WTC11 (cell line): Measurements from ENCODE around the gene SDK2. TPM values are rescaled to one million over a fixed set of nuclear protein-coding genes. Genes with fewer than 3 reads are reported as not detected.
A peak's percentile ranks its signal among the peaks of the same experiment; 100 is the strongest.

Source experiments
- ATAC-seq: fragments of 200-7000 bp; cut with Tn5 transposase; 2 replicates; pipeline ENCODE4 v1.10.0; 2021; ENCODE audit warnings: mild to moderate bottlenecking, moderate library complexity
- CTCF ChIA-PET: fragments of 300-600 bp; sonication (Branson Sonifier 250); formaldehyde crosslinking; loops from one replicate; lab custom pipeline; 2021; ENCODE audit warnings: antibody characterized with exemption; lab: Charles Lee
- POLR2A ChIA-PET: fragments of 350-600 bp; sonication (Branson Sonifier 250); formaldehyde crosslinking; loops from one replicate; lab custom pipeline; 2021; ENCODE audit warnings: antibody characterized with exemption; lab: Charles Lee
- DNase-seq: peaks from one replicate; pipeline ENCODE4 v3.0.0; 2021; ENCODE audit warnings: low spot score
- H3K27ac Mint-ChIP-seq: 2 replicates; pipeline ENCODE4 v1.8.0; 2021; ENCODE audit warnings: mixed read lengths
- H3K27me3 Mint-ChIP-seq: 2 replicates; pipeline ENCODE4 v1.8.0; 2021; ENCODE audit warnings: low read depth, mild to moderate bottlenecking, moderate library complexity, mixed read lengths
- H3K36me3 Mint-ChIP-seq: 2 replicates; pipeline ENCODE4 v1.8.0; 2021; ENCODE audit warnings: mixed read lengths
- H3K4me1 Mint-ChIP-seq: 2 replicates; pipeline ENCODE4 v1.8.0; 2022; ENCODE audit warnings: mixed read lengths
- H3K4me3 Mint-ChIP-seq: 2 replicates; pipeline ENCODE4 v1.8.0; 2021; ENCODE audit warnings: mild to moderate bottlenecking, moderate library complexity, mixed read lengths
- H3K9me3 Mint-ChIP-seq: 2 replicates; pipeline ENCODE4 v1.8.0; 2021; ENCODE audit warnings: mixed read lengths
- ATF1 ChIP-seq: sonication (generic); formaldehyde crosslinking; IDR thresholded peaks from 2 replicates; pipeline ENCODE4 v1.8.1; 2023; ENCODE audit warnings: mild to moderate bottlenecking, moderate library complexity, missing genetic modification reagents
- CBFB ChIP-seq: sonication (generic); formaldehyde crosslinking; IDR thresholded peaks from 2 replicates; pipeline ENCODE4 v1.8.1; 2022; ENCODE audit warnings: mild to moderate bottlenecking, low read depth, missing genetic modification reagents
- CREB1 ChIP-seq: sonication (generic); formaldehyde crosslinking; IDR thresholded peaks from 2 replicates; pipeline ENCODE4 v1.8.0; 2023; ENCODE audit warnings: mild to moderate bottlenecking, missing genetic modification reagents
- ETV6 ChIP-seq: sonication (generic); formaldehyde crosslinking; IDR thresholded peaks from 2 replicates; pipeline ENCODE4 v1.8.1; 2022; ENCODE audit warnings: mild to moderate bottlenecking, missing genetic modification reagents
- FOXK1 ChIP-seq: sonication (generic); formaldehyde crosslinking; IDR thresholded peaks from 2 replicates; pipeline ENCODE4 v1.8.0; 2022; ENCODE audit warnings: mild to moderate bottlenecking, moderate library complexity, missing genetic modification reagents
- FOXP1 ChIP-seq: sonication (generic); formaldehyde crosslinking; IDR thresholded peaks from 2 replicates; pipeline ENCODE4 v1.8.0; 2022; ENCODE audit warnings: missing genetic modification reagents, mild to moderate bottlenecking, moderate library complexity, borderline replicate concordance
- FOXP4 ChIP-seq: sonication (generic); formaldehyde crosslinking; IDR thresholded peaks from 2 replicates; pipeline ENCODE4 v1.8.0; 2022; ENCODE audit warnings: mild to moderate bottlenecking, missing genetic modification reagents
- IRF2 ChIP-seq: sonication (generic); formaldehyde crosslinking; IDR thresholded peaks from 2 replicates; pipeline ENCODE4 v1.8.0; 2022; ENCODE audit warnings: low read depth, missing genetic modification reagents, borderline replicate concordance
- MAX ChIP-seq: sonication (generic); formaldehyde crosslinking; IDR thresholded peaks from 2 replicates; pipeline ENCODE4 v1.8.0; 2022; ENCODE audit warnings: mild to moderate bottlenecking, missing genetic modification reagents
- PRRX2 ChIP-seq: fragments of 250-450 bp; sonication (Bioruptor Pico); IDR thresholded peaks from 2 replicates; pipeline ENCODE4 v1.8.0; 2021; ENCODE audit warnings: mild to moderate bottlenecking
- RORB ChIP-seq: fragments of 250-450 bp; sonication (Bioruptor Pico); IDR thresholded peaks from 2 replicates; pipeline ENCODE4 v1.9.0; 2021; ENCODE audit warnings: mild to moderate bottlenecking
- SMAD3 ChIP-seq: sonication (generic); formaldehyde crosslinking; IDR thresholded peaks from 2 replicates; pipeline ENCODE4 v1.8.0; 2022; ENCODE audit warnings: missing genetic modification reagents, mild to moderate bottlenecking, borderline replicate concordance
- SP1 ChIP-seq: sonication (generic); formaldehyde crosslinking; conservative IDR thresholded peaks from 2 replicates; pipeline ENCODE4 v1.8.1; 2022; ENCODE audit warnings: missing genetic modification reagents
- TEAD1 ChIP-seq: sonication (generic); formaldehyde crosslinking; IDR thresholded peaks from 2 replicates; pipeline ENCODE4 v1.8.0; 2022; ENCODE audit warnings: mild to moderate bottlenecking, missing genetic modification reagents
- TEAD4 ChIP-seq: sonication (generic); formaldehyde crosslinking; IDR thresholded peaks from 2 replicates; pipeline ENCODE4 v1.8.0; 2022; ENCODE audit warnings: mild to moderate bottlenecking, missing genetic modification reagents
- TP53 ChIP-seq: sonication (generic); formaldehyde crosslinking; IDR thresholded peaks from 2 replicates; pipeline ENCODE4 v1.8.1; 2023; ENCODE audit warnings: mild to moderate bottlenecking, missing genetic modification reagents
- ZNF281 ChIP-seq: sonication (generic); formaldehyde crosslinking; IDR thresholded peaks from 2 replicates; pipeline ENCODE4 v1.8.0; 2023; ENCODE audit warnings: mild to moderate bottlenecking, missing genetic modification reagents
- ZNF396 ChIP-seq: fragments of 250-450 bp; sonication (Bioruptor Pico); IDR thresholded peaks from 2 replicates; pipeline ENCODE4 v1.8.0; 2021; ENCODE audit warnings: mild to moderate bottlenecking, moderate library complexity, borderline replicate concordance
- ZNF425 ChIP-seq: fragments of 250-450 bp; sonication (Bioruptor Pico); conservative IDR thresholded peaks from 2 replicates; pipeline ENCODE4 v1.9.0; 2021; ENCODE audit warnings: mild to moderate bottlenecking
- total RNA-seq: library from RNA; stranded (reverse); gene quantifications from 3 replicates; pipeline ENCODE4 v1.2.3, GENCODE V29; 2021
- TF ChIP-seq, protein P1 (sequence below): sonication (generic); formaldehyde crosslinking; IDR thresholded peaks from 2 replicates; pipeline ENCODE4 v1.8.1; 2022; ENCODE audit warnings: low read depth, missing genetic modification reagents, borderline replicate concordance
- TF ChIP-seq, protein P2 (sequence below): fragments of 250-450 bp; sonication (Bioruptor Pico); IDR thresholded peaks from 2 replicates; pipeline ENCODE4 v1.8.0; 2021; ENCODE audit warnings: mild to moderate bottlenecking
- TF ChIP-seq, protein P3 (sequence below): fragments of 200-600 bp; IDR thresholded peaks from 2 replicates; pipeline ENCODE4 v1.8.0; 2022; ENCODE audit warnings: antibody characterized with exemption

SDK2 gene
- total RNA-seq, 1 experiment from 2014 or later, result 14.8 TPM

GRCh38 chr17:73304971-73305812 is 339.1 kb downstream of the SDK2 start:
- peaks cover 3% of the 10 kb centered on the region; the same call in 1 of the 2 replicates for H3K36me3 Mint-ChIP-seq
- no peaks in the 10 kb centered on the region for H3K27me3 Mint-ChIP-seq
- ChIA-PET POLR2A (interaction anchor here (0.6 to 0.7 kb wide), 2 partner anchors 24 to 43 kb away, joined by 3 to 5 read pairs; partner anchors contain the start of gene CPSF4L), CTCF (interaction anchor here (0.9 to 2.9 kb wide), 4 partner anchors 37 to 64 kb away, joined by 3 to 16 read pairs (median 6); no protein-coding TSS in a partner anchor)
- H3K27ac Mint-ChIP-seq, result peak overlapping the region; percentile 75; the same call in 1 of the 2 replicates
- no peaks in the 10 kb centered on the region for H3K9me3 Mint-ChIP-seq
- no peak overlapping the region for H3K4me3 Mint-ChIP-seq
- DNase-seq, result peak; percentile 52
- H3K4me1 Mint-ChIP-seq, result peaks cover 30% of the 10 kb centered on the region
- ATAC-seq, result peak; percentile 76
- no peak for TF ChIP-seq SMAD3 (CRISPR knock-in tag)
- peak; percentile 77; the same call in 1 of the 2 replicates for TF ChIP-seq TEAD1
- TF ChIP-seq TEAD4 (CRISPR knock-in tag), result no peak
- no peak for TF ChIP-seq PRRX2 (CRISPR knock-in tag)
- peak; percentile 74; the same call in 1 of the 2 replicates for TF ChIP-seq ZNF281 (CRISPR knock-in tag)
- TF ChIP-seq FOXP4, result no peak
- TF ChIP-seq, protein P1, sequence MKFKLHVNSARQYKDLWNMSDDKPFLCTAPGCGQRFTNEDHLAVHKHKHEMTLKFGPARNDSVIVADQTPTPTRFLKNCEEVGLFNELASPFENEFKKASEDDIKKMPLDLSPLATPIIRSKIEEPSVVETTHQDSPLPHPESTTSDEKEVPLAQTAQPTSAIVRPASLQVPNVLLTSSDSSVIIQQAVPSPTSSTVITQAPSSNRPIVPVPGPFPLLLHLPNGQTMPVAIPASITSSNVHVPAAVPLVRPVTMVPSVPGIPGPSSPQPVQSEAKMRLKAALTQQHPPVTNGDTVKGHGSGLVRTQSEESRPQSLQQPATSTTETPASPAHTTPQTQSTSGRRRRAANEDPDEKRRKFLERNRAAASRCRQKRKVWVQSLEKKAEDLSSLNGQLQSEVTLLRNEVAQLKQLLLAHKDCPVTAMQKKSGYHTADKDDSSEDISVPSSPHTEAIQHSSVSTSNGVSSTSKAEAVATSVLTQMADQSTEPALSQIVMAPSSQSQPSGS (CRISPR knock-in tag), result no peak
- TF ChIP-seq MAX (CRISPR knock-in tag), result 0 out of 2 replicates have a peak, but pooled peaks have one; percentile 37
- TF ChIP-seq IRF2 (CRISPR knock-in tag), result no peak
- no peak for TF ChIP-seq ATF1
- peak; percentile 82 for TF ChIP-seq ETV6 (CRISPR knock-in tag)
- TF ChIP-seq CBFB, result no peak
- TF ChIP-seq ZNF396, result no peak
- 0 out of 2 replicates have a peak, but pooled peaks have one; percentile 32 for TF ChIP-seq FOXK1 (CRISPR knock-in tag)
- 0 out of 2 replicates have a peak, but pooled peaks have one; percentile 26 for TF ChIP-seq FOXP1 (CRISPR knock-in tag)
- no peak for TF ChIP-seq CREB1 (CRISPR knock-in tag)
- peak; percentile 64 for TF ChIP-seq SP1 (CRISPR knock-in tag)
- TF ChIP-seq RORB (CRISPR knock-in tag), result no peak
- TF ChIP-seq TP53 (CRISPR knock-in tag), result no peak
- TF ChIP-seq, protein P2, sequence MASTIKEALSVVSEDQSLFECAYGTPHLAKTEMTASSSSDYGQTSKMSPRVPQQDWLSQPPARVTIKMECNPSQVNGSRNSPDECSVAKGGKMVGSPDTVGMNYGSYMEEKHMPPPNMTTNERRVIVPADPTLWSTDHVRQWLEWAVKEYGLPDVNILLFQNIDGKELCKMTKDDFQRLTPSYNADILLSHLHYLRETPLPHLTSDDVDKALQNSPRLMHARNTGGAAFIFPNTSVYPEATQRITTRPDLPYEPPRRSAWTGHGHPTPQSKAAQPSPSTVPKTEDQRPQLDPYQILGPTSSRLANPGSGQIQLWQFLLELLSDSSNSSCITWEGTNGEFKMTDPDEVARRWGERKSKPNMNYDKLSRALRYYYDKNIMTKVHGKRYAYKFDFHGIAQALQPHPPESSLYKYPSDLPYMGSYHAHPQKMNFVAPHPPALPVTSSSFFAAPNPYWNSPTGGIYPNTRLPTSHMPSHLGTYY (CRISPR knock-in tag), result no peak
- no peak for TF ChIP-seq ZNF425
- TF ChIP-seq, protein P3, sequence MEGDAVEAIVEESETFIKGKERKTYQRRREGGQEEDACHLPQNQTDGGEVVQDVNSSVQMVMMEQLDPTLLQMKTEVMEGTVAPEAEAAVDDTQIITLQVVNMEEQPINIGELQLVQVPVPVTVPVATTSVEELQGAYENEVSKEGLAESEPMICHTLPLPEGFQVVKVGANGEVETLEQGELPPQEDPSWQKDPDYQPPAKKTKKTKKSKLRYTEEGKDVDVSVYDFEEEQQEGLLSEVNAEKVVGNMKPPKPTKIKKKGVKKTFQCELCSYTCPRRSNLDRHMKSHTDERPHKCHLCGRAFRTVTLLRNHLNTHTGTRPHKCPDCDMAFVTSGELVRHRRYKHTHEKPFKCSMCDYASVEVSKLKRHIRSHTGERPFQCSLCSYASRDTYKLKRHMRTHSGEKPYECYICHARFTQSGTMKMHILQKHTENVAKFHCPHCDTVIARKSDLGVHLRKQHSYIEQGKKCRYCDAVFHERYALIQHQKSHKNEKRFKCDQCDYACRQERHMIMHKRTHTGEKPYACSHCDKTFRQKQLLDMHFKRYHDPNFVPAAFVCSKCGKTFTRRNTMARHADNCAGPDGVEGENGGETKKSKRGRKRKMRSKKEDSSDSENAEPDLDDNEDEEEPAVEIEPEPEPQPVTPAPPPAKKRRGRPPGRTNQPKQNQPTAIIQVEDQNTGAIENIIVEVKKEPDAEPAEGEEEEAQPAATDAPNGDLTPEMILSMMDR, result no peak
